ENCODE data around the gene PSME1.

The PSME1 gene

GRCh38 chr14:24150061-24150460, 14.1 kb downstream of the PSME1 start:
- no peak for TF ChIP-seq ZFX (IDR thresholded peaks at IDR 0.05)
- TF ChIP-seq CTCF (conservative IDR thresholded peaks at IDR 0.05) = no peak

GRCh38 chr14:24150567-24150966, 14.6 kb downstream of the PSME1 start:
- TF ChIP-seq CTCF (conservative IDR thresholded peaks at IDR 0.05) (no peak), ZFX (IDR thresholded peaks at IDR 0.05) (no peak)
- H3K27ac ChIP-seq = no peak overlapping the region

More at GRCh38 chr14:24150061-24150460, 14.1 kb downstream of the PSME1 start:
- H3K27ac ChIP-seq = no peak overlapping the region

DNA sequence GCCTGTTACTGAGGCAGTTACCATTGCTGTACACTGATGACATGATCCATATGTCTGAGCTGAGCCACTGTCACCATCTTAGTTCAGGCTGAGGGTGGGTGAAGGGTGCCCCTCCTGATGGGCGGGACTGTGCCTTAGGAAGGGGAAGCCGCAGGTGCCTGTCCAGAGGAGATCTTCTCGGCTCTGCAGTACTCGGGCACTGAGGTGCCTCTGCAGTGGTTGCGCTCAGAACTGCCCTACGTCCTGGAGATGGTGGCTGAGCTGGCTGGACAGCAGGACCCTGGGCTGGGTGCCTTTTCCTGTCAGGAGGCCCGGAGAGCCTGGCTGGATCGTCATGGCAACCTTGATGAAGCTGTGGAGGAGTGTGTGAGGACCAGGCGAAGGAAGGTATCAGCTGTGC, 15.0 kb downstream of the PSME1 start:
- TF ChIP-seq CTCF (conservative IDR thresholded peaks at IDR 0.05) (no peak), ZFX (IDR thresholded peaks at IDR 0.05) (no peak)
- no peak overlapping the region for H3K27ac ChIP-seq

DNA sequence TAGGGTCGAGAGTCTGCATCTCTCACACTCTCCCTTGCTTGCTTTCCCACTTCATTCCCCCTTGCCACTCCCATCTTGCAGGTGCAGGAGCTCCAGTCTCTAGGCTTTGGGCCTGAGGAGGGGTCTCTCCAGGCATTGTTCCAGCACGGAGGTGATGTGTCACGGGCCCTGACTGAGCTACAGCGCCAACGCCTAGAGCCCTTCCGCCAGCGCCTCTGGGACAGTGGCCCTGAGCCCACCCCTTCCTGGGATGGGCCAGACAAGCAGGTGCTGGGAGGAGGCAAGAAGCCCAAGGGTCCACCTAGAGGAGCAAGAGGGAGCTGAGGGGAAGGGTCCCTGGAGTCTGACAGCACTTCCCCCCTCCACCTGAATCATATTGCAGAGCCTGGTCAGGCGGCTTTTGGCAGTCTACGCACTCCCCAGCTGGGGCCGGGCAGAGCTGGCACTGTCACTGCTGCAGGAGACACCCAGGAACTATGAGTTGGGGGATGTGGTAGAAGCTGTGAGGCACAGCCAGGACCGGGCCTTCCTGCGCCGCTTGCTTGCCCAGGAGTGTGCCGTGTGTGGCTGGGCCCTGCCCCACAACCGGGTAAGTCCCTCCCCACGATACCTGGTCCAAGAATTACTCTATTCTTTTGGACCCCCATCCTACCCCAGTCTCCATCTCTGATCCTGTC, 15.5 kb downstream of the PSME1 start:
- H3K27ac ChIP-seq = no peak overlapping the region
- TF ChIP-seq ZFX (IDR thresholded peaks at IDR 0.05) (no peak), CTCF (conservative IDR thresholded peaks at IDR 0.05) (no peak)

- TF ChIP-seq ZFX (IDR thresholded peaks at IDR 0.05) (no peak), CTCF (conservative IDR thresholded peaks at IDR 0.05) (no peak)
These were observed 19.1 kb downstream of the PSME1 start for GRCh38 chr14:24155100-24155499.

GRCh38 chr14:24156840-24157239, 20.8 kb downstream of the PSME1 start:
- H3K27ac ChIP-seq = no peak overlapping the region
- no peak for TF ChIP-seq CTCF (conservative IDR thresholded peaks at IDR 0.05)
- no peak for TF ChIP-seq ZFX (IDR thresholded peaks at IDR 0.05)

More at GRCh38 chr14:24155100-24155499, 19.1 kb downstream of the PSME1 start:
- H3K27ac ChIP-seq = no peak overlapping the region

DNA sequence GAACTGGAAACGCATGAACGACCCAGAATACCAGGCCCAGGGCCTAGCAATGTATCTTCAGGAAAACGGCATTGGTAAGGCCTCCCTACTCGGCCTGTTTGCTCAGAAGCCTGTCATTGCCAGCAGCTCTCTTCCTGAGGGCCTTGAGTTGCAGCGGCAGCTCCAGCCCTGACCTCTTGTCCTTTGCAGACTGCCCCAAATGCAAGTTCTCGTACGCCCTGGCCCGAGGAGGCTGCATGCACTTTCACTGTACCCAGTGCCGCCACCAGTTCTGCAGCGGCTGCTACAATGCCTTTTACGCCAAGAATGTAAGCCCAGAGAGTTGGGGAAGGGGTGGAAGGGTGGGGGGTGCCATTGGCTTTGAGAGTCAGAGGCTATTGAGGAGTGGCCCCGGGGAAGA, 21.3 kb downstream of the PSME1 start:
- H3K27ac ChIP-seq = no peak overlapping the region
- no peak for TF ChIP-seq ZFX (IDR thresholded peaks at IDR 0.05)
- TF ChIP-seq CTCF (conservative IDR thresholded peaks at IDR 0.05) = no peak

All from C4-2B (cell line).